Astrocyte of the cerebellum (primary cell): Measurements from ENCODE around the gene PDE4D.

Source experiments
- DNase-seq: peaks from one replicate; pipeline ENCODE4 v3.0.0-alpha.2; 2011; ENCODE audit warnings: low read depth
- H3K4me3 ChIP-seq: 2 replicates; pipeline ENCODE4 v1.5.1; 2011; ENCODE audit warnings: mild to moderate bottlenecking, low read depth, low read length, moderate library complexity
- in situ Hi-C: cut with HindIII; loops from 2 replicates; pipeline ENCODE4 v1.10.0; 2017; ENCODE audit warnings: low sequenced_read_pairs
- TF ChIP-seq, protein P1 (sequence below): IDR thresholded peaks from 2 replicates; pipeline ENCODE4 v1.5.1; 2012; ENCODE audit warnings: low read length, low read depth, moderate library complexity, mild to moderate bottlenecking; ENCODE audit errors: missing control alignments

Gene PDE4D

DNA sequence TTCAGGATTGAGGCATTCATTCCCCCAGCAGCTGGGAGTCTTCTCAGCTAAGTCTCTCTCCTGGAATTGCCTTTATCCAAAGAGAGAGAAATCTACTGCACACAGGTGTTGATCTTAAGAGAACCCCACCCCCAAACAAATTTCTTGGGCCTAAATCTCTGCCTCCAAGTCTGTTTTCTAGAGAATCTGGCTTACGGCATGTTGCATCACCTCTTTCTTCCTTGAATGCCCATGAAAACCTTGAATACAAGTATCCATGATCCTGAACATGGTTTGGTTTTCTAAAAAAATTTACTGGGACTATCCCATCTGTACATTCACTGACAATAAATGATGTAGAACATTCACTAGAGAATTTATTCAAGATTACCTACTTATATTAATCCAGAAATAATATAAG is 401.6 kb downstream of the PDE4D start:
- H3K4me3 ChIP-seq = no peak overlapping the region
- TF ChIP-seq, protein P1, sequence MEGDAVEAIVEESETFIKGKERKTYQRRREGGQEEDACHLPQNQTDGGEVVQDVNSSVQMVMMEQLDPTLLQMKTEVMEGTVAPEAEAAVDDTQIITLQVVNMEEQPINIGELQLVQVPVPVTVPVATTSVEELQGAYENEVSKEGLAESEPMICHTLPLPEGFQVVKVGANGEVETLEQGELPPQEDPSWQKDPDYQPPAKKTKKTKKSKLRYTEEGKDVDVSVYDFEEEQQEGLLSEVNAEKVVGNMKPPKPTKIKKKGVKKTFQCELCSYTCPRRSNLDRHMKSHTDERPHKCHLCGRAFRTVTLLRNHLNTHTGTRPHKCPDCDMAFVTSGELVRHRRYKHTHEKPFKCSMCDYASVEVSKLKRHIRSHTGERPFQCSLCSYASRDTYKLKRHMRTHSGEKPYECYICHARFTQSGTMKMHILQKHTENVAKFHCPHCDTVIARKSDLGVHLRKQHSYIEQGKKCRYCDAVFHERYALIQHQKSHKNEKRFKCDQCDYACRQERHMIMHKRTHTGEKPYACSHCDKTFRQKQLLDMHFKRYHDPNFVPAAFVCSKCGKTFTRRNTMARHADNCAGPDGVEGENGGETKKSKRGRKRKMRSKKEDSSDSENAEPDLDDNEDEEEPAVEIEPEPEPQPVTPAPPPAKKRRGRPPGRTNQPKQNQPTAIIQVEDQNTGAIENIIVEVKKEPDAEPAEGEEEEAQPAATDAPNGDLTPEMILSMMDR = no peak
- in situ Hi-C loops = no loop called here
- no peak for DNase-seq

DNA sequence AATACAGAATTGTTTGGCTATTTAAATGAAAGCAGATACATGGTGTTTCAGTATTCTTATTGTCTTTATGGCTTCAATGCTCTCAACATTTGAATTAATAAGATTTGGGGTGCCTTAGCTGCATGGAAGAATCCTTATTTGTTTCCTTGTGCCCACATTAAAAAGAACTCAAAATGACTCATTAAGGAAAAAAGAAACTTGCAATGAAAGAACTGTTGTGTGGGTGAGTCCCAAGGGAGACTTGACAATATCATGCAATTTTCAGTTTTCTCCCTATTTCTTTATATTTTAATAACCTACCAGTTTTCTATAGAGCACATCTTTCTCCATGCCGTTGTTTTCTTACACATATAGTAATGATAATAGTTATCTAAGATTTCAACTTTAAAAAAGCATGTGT is 404.0 kb downstream of the PDE4D start:
- TF ChIP-seq, protein P1 = no peak
- DNase-seq = no peak
- in situ Hi-C loops = no loop called here
- H3K4me3 ChIP-seq = no peak overlapping the region

DNA sequence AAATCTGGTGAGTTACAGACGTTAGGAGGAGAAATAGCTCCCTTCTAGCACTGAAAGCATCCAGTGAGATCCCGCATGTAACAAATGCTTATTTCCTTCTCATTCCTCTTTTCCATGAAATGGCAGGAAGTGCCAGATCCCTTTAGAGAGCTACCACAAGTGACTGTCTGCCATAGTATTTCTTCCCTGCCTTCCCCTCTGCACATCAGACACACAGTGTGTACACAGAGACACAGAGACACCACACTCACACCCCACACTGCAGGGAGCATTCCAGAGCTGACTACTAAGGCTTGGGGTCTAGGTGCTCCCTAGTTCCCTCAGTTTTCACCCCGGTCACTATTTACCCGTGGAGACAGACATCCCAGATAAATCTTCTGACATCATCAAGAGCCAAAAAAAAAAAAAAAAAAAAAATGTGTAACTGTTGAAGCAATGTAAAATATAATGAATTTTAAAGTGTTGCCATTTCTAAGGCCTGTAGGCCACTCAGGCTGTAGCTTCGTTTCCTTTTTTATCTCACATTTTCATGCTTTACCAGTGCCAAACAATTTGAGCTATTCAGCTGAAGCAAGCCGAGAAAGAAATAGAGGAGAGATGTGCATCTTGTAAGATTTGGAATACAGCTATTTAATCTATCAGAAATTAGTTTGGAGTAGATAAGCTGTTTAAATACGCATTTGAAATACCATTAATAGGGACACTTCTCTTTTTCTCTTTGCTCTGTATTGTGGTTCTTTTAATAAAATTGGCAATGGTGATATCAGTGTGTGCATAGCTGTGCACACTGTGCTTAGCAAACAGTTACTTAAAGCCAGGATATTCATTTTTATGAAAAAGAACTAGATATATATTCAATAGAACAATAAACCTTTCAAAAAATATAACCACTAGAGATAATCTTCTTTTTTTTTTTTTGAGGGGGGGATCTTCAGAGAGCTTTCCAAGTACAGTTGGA is 405.5 kb downstream of the PDE4D start:
- no peak overlapping the region for H3K4me3 ChIP-seq
- TF ChIP-seq, protein P1 = no peak
- DNase-seq = no peak
- in situ Hi-C loops = no loop called here

DNA sequence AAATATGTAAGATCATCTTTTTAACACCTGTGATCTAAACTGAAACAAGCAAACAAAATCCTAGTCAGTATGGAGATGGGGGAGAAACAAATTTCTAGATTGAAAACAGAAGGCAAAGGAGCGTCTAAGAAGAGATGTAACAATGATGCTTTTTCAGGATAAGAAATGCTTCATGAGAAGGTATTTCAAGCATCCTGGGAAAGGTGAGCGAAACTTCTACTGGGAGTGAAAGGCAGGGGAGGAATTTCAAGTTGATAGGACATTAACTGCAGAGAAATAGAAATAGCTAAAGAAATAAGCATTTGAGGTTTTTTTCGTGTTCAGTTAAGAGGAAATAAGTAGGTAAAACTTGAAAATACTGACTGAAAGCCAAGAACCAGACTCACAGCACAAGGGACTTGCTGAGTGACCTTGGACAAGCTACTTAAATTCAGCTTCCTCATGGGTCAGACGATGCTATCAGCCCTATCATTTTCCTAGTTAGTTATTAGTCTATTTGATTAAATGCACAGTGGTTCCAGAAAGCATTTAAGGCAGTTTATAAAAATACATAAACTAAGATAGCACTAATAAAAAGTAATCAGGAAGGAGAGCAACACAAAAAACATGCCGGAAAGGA is 406.3 kb downstream of the PDE4D start:
- TF ChIP-seq, protein P1 = no peak
- no peak for DNase-seq
- in situ Hi-C loops = no loop called here
- no peak overlapping the region for H3K4me3 ChIP-seq

DNA sequence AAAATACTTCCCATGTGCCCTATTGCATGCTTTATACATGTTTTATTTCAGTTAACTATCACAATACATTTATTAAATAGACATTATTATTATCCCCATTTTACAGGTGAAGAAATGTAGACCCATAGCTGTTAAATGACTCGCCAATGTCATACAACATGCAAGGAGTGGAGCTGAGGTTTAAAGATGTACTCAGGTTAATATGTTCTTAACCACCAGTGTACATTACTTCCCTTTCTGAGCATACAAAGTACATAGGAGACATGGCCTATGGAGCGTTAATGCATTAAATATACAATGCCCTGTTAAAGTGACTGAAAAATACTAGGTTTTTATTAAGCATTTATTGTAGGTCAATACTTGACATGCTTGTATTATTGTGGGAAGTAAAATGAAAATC is 407.0 kb downstream of the PDE4D start:
- TF ChIP-seq, protein P1 = no peak
- no peak overlapping the region for H3K4me3 ChIP-seq
- DNase-seq = no peak
- in situ Hi-C loops = no loop called here

DNA sequence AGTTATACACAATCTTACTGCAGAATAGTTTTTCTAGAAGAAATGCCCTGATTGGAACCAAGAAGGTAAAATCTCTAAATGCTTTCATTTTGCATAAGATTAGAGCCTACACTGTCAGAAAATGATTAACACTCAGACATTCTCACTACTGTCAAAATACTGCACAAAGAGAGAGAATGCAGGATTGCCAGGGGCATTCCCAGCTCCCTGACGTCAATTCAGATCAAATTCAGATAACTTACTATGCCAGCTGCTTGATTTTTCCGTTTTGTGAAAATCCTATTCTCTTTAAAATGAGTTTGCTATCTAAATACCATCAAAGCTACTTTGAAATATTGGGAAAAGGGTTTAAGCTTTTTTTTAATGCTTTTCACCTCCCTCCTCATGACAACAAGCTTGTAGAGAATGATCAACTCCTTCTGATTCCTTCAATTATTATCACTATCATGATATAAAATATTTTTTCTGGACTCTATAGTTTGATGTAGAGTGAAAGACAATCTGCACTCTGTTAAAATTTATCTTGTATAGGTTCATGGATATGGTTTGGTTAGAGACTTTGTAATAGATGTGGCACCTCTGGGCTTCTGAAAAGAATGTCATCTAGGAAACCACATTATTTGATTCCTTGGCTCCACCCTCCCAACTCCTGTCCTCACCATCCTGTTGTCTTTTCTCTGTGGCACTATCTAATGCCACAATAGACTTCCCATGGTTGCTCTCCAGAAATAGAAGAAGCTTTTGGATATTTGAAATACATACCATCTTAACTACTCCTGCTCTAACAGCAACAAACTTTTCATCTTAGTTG is 407.7 kb downstream of the PDE4D start:
- H3K4me3 ChIP-seq = no peak overlapping the region
- TF ChIP-seq, protein P1 = no peak
- in situ Hi-C loops = no loop called here
- DNase-seq = no peak
